Activated CD4-positive, alpha-beta T cell treated with anti-CD3 and anti-CD28 coated beads, Interleukin-2, amount 10 ng/mL, durations not matched to agents 7 days and 5 days (primary cell): Measurements from ENCODE around the gene TRPV3. TPM values are rescaled to one million over a fixed set of nuclear protein-coding genes. Genes with fewer than 3 reads are reported as not detected.
"Not testable (repeated sequence)": the region's sequence is repeated elsewhere in the genome, so short reads cannot be mapped to it uniquely, and the experiment has no call there.

Experiments
- CTCF ChIA-PET: fragments of 350-600 bp; sonication (Branson Sonifier 250); formaldehyde crosslinking; loops from one replicate; lab custom pipeline; 2021; ENCODE audit warnings: antibody characterized with exemption; lab: Charles Lee
- POLR2A ChIA-PET: fragments of 350-600 bp; sonication (Branson Sonifier 250); formaldehyde crosslinking; loops from one replicate; lab custom pipeline; 2021; ENCODE audit warnings: antibody characterized with exemption; lab: Charles Lee
- DNase-seq: peaks from one replicate; pipeline ENCODE4 v3.0.0-alpha.2; 2020
- H3K27ac Mint-ChIP-seq: one replicate; pipeline ENCODE4 v1.8.0; 2021; ENCODE audit warnings: mild to moderate bottlenecking, moderate library complexity, mixed read lengths
- H3K27me3 Mint-ChIP-seq: one replicate; pipeline ENCODE4 v1.8.0; 2021; ENCODE audit warnings: mixed read lengths
- H3K36me3 Mint-ChIP-seq: one replicate; pipeline ENCODE4 v1.8.0; 2021; ENCODE audit warnings: low read depth, mixed read lengths
- H3K4me1 Mint-ChIP-seq: one replicate; pipeline ENCODE4 v1.8.0; 2021; ENCODE audit warnings: mixed read lengths
- H3K4me3 Mint-ChIP-seq: one replicate; pipeline ENCODE4 v1.8.0; 2021; ENCODE audit warnings: mild to moderate bottlenecking, moderate library complexity, mixed read lengths
- H3K9me3 Mint-ChIP-seq: one replicate; pipeline ENCODE4 v1.8.0; 2021; ENCODE audit warnings: mixed read lengths
- total RNA-seq, 2 experiments: library from RNA; stranded (reverse); gene quantifications; one replicate each; pipeline ENCODE4 v1.2.3, GENCODE V29; 2021

Gene TRPV3
- total RNA-seq, 2 experiments from 2014 or later = 0.10 to 0.27 TPM

GRCh38 chr17:3526491-3526890, 31.1 kb downstream of the TRPV3 start:
- no peaks in the 10 kb centered on the region for H3K4me1 Mint-ChIP-seq
- no peaks in the 10 kb centered on the region for H3K9me3 Mint-ChIP-seq
- no peak overlapping the region for H3K27ac Mint-ChIP-seq
- H3K36me3 Mint-ChIP-seq = no peaks in the 10 kb centered on the region
- POLR2A ChIA-PET = no interaction called here
- no peak for DNase-seq
- no peaks in the 10 kb centered on the region for H3K27me3 Mint-ChIP-seq
- H3K4me3 Mint-ChIP-seq = no peak overlapping the region
- CTCF ChIA-PET = no interaction called here

GRCh38 chr17:3524024-3524423, 33.6 kb downstream of the TRPV3 start:
- H3K27ac Mint-ChIP-seq = no peak overlapping the region
- no peaks in the 10 kb centered on the region for H3K4me1 Mint-ChIP-seq
- no peak overlapping the region for H3K4me3 Mint-ChIP-seq
- DNase-seq = no peak
- H3K9me3 Mint-ChIP-seq = no peaks in the 10 kb centered on the region
- ChIA-PET POLR2A (no interaction called here), CTCF (no interaction called here)
- H3K36me3 Mint-ChIP-seq = no peaks in the 10 kb centered on the region
- H3K27me3 Mint-ChIP-seq = no peaks in the 10 kb centered on the region

GRCh38 chr17:3519472-3519871, 38.1 kb downstream of the TRPV3 start:
- DNase-seq, H3K4me3 Mint-ChIP-seq, H3K27ac Mint-ChIP-seq, H3K36me3 Mint-ChIP-seq, CTCF ChIA-PET, POLR2A ChIA-PET, H3K27me3 Mint-ChIP-seq, H3K9me3 Mint-ChIP-seq, H3K4me1 Mint-ChIP-seq: not testable (repeated sequence)

- POLR2A ChIA-PET = no interaction called here
- H3K27ac Mint-ChIP-seq = no peak overlapping the region
- no peaks in the 10 kb centered on the region for H3K9me3 Mint-ChIP-seq
- no peaks in the 10 kb centered on the region for H3K4me1 Mint-ChIP-seq
- no peak overlapping the region for H3K4me3 Mint-ChIP-seq
- no peaks in the 10 kb centered on the region for H3K27me3 Mint-ChIP-seq
- DNase-seq = no peak
- no peaks in the 10 kb centered on the region for H3K36me3 Mint-ChIP-seq
- CTCF ChIA-PET = no interaction called here
Measured at GRCh38 chr17:3514873-3515272, 42.7 kb downstream of the TRPV3 start.

GRCh38 chr17:3514167-3514566, 43.4 kb downstream of the TRPV3 start:
- POLR2A ChIA-PET, H3K4me3 Mint-ChIP-seq, CTCF ChIA-PET, H3K27me3 Mint-ChIP-seq, H3K9me3 Mint-ChIP-seq, H3K27ac Mint-ChIP-seq, DNase-seq, H3K36me3 Mint-ChIP-seq, H3K4me1 Mint-ChIP-seq: not testable (repeated sequence)

GRCh38 chr17:3513305-3514035, 44.1 kb downstream of the TRPV3 start:
- no peaks in the 10 kb centered on the region for H3K36me3 Mint-ChIP-seq
- H3K4me1 Mint-ChIP-seq = no peaks in the 10 kb centered on the region
- peak overlapping the region; percentile 56 for H3K4me3 Mint-ChIP-seq
- peaks cover 3% of the 10 kb centered on the region for H3K27me3 Mint-ChIP-seq
- DNase-seq = peak; percentile 23
- CTCF ChIA-PET = no interaction called here
- no peak overlapping the region for H3K27ac Mint-ChIP-seq
- POLR2A ChIA-PET = no interaction called here
- no peaks in the 10 kb centered on the region for H3K9me3 Mint-ChIP-seq

GRCh38 chr17:3512505-3513171, 45.0 kb downstream of the TRPV3 start:
- no peak for DNase-seq
- no peaks in the 10 kb centered on the region for H3K4me1 Mint-ChIP-seq
- peak overlapping the region; percentile 56 for H3K4me3 Mint-ChIP-seq
- H3K36me3 Mint-ChIP-seq = no peaks in the 10 kb centered on the region
- no peaks in the 10 kb centered on the region for H3K9me3 Mint-ChIP-seq
- ChIA-PET POLR2A (no interaction called here), CTCF (no interaction called here)
- H3K27me3 Mint-ChIP-seq = peaks cover 3% of the 10 kb centered on the region
- no peak overlapping the region for H3K27ac Mint-ChIP-seq

- Mint-ChIP-seq H3K4me1 (no peaks in the 10 kb centered on the region), H3K27ac (no peak overlapping the region), H3K27me3 (peaks cover 3% of the 10 kb centered on the region), H3K36me3 (no peaks in the 10 kb centered on the region), H3K9me3 (no peaks in the 10 kb centered on the region), H3K4me3 (no peak overlapping the region)
- ChIA-PET POLR2A (no interaction called here), CTCF (no interaction called here)
- no peak for DNase-seq
Measured at GRCh38 chr17:3511852-3512504, 45.6 kb downstream of the TRPV3 start.

GRCh38 chr17:3510090-3510489, 47.5 kb downstream of the TRPV3 start:
- Mint-ChIP-seq H3K36me3 (no peaks in the 10 kb centered on the region), H3K4me1 (no peaks in the 10 kb centered on the region), H3K9me3 (no peaks in the 10 kb centered on the region), H3K4me3 (no peak overlapping the region), H3K27ac (no peak overlapping the region), H3K27me3 (peaks cover 3% of the 10 kb centered on the region)
- ChIA-PET CTCF (no interaction called here), POLR2A (no interaction called here)
- no peak for DNase-seq

- H3K27ac Mint-ChIP-seq = no peak overlapping the region
- H3K27me3 Mint-ChIP-seq = peaks cover 3% of the 10 kb centered on the region
- POLR2A ChIA-PET = no interaction called here
- CTCF ChIA-PET = no interaction called here
- H3K36me3 Mint-ChIP-seq = no peaks in the 10 kb centered on the region
- DNase-seq = no peak
- no peaks in the 10 kb centered on the region for H3K9me3 Mint-ChIP-seq
- H3K4me1 Mint-ChIP-seq = no peaks in the 10 kb centered on the region
- H3K4me3 Mint-ChIP-seq = no peak overlapping the region
Measured at GRCh38 chr17:3507869-3508268, 49.7 kb downstream of the TRPV3 start.

GRCh38 chr17:3507071-3507470, 50.5 kb downstream of the TRPV3 start:
- Mint-ChIP-seq H3K27me3 (peaks cover 3% of the 10 kb centered on the region), H3K36me3 (no peaks in the 10 kb centered on the region), H3K4me3 (no peak overlapping the region), H3K9me3 (no peaks in the 10 kb centered on the region), H3K27ac (no peak overlapping the region), H3K4me1 (no peaks in the 10 kb centered on the region)
- ChIA-PET CTCF (no interaction called here), POLR2A (no interaction called here)
- no peak for DNase-seq

GRCh38 chr17:3506054-3506453, 51.6 kb downstream of the TRPV3 start:
- no peak for DNase-seq
- CTCF ChIA-PET = interaction anchor here (1.5 kb wide), 1 partner anchor 12 kb away, joined by 3 read pairs; no protein-coding TSS in a partner anchor
- H3K9me3 Mint-ChIP-seq = no peaks in the 10 kb centered on the region
- no peaks in the 10 kb centered on the region for H3K4me1 Mint-ChIP-seq
- H3K4me3 Mint-ChIP-seq = no peak overlapping the region
- H3K27me3 Mint-ChIP-seq = peaks cover 3% of the 10 kb centered on the region
- POLR2A ChIA-PET = no interaction called here
- no peak overlapping the region for H3K27ac Mint-ChIP-seq
- no peaks in the 10 kb centered on the region for H3K36me3 Mint-ChIP-seq

GRCh38 chr17:3505008-3505407, 52.6 kb downstream of the TRPV3 start:
- CTCF ChIA-PET = interaction anchor here (1.5 kb wide), 1 partner anchor 11 kb away, joined by 3 read pairs; no protein-coding TSS in a partner anchor
- Mint-ChIP-seq H3K9me3 (no peaks in the 10 kb centered on the region), H3K27ac (no peak overlapping the region), H3K4me3 (no peak overlapping the region), H3K36me3 (no peaks in the 10 kb centered on the region), H3K4me1 (no peaks in the 10 kb centered on the region), H3K27me3 (peaks cover 3% of the 10 kb centered on the region)
- DNase-seq = no peak
- POLR2A ChIA-PET = no interaction called here
